Right forelimb (tissue), 1 donor: ENCODE data around the gene TP53RK.

Source experiments
- DNase-seq: peaks from one replicate; pipeline ENCODE4 v3.0.0-alpha.2; 2018

Gene TP53RK

GRCh38 chr20:46657137-46657536 lies 32.1 kb downstream of the TP53RK start:
- DNase-seq, result no peak

- DNase-seq, result no peak
These were observed 36.5 kb downstream of the TP53RK start for GRCh38 chr20:46652699-46653098.

GRCh38 chr20:46651091-46651962 lies 37.9 kb downstream of the TP53RK start, which contains the start of gene SLC13A3:
SLC13A3 (minus strand) TSS chr20:46651459; CDS start chr20:46651421, 38 bp downstream.
- no peak for DNase-seq

GRCh38 chr20:46650575-46651090 lies 38.6 kb downstream of the TP53RK start:
- DNase-seq, result no peak

- DNase-seq, result no peak
These were observed 39.2 kb downstream of the TP53RK start for GRCh38 chr20:46649965-46650542.

GRCh38 chr20:46649650-46649949 lies 39.6 kb downstream of the TP53RK start:
- no peak for DNase-seq

GRCh38 chr20:46648903-46649649 lies 40.2 kb downstream of the TP53RK start:
- DNase-seq, result no peak

GRCh38 chr20:46647469-46647868 lies 41.8 kb downstream of the TP53RK start:
- DNase-seq, result no peak

GRCh38 chr20:46646659-46647380 lies 42.4 kb downstream of the TP53RK start:
- no peak for DNase-seq

- no peak for DNase-seq
These were observed 43.1 kb downstream of the TP53RK start for GRCh38 chr20:46646122-46646521.

- DNase-seq, result no peak
These were observed 44.5 kb downstream of the TP53RK start for GRCh38 chr20:46644733-46645132.

- no peak for DNase-seq
These were observed 45.1 kb downstream of the TP53RK start for GRCh38 chr20:46644160-46644559.

- DNase-seq, result no peak
These were observed 46.3 kb downstream of the TP53RK start for GRCh38 chr20:46642969-46643343.

GRCh38 chr20:46642265-46642968 lies 46.8 kb downstream of the TP53RK start:
- no peak for DNase-seq

GRCh38 chr20:46641424-46641823 lies 47.8 kb downstream of the TP53RK start:
- no peak for DNase-seq

- no peak for DNase-seq
These were observed 48.5 kb downstream of the TP53RK start for GRCh38 chr20:46640536-46641311.

GRCh38 chr20:46640044-46640443 lies 49.2 kb downstream of the TP53RK start:
- no peak for DNase-seq

GRCh38 chr20:46639587-46639986 lies 49.7 kb downstream of the TP53RK start:
- DNase-seq, result no peak

- no peak for DNase-seq
These were observed 50.4 kb downstream of the TP53RK start for GRCh38 chr20:46638898-46639274.

GRCh38 chr20:46638134-46638897 lies 50.9 kb downstream of the TP53RK start:
- no peak for DNase-seq
